ENCODE measurements around the gene C12orf54. TPM values are rescaled to one million over a fixed set of nuclear protein-coding genes. Genes with fewer than 3 reads are reported as not detected.
"Not testable (repeated sequence)": the region's sequence is repeated elsewhere in the genome, so short reads cannot be mapped to it uniquely, and the experiment has no call there.

Gene C12orf54
- total RNA-seq = not detected

- WGBS, 2 donors (ENCODE audit: low coverage in 1 of 2) = 79 to 83% methylated on average over 2 of the region's 2 CpGs
- H3K9me3 ChIP-seq = no peaks in the 10 kb centered on the region
- H3K4me1 ChIP-seq = no peaks in the 10 kb centered on the region
- TF ChIP-seq, protein P1, sequence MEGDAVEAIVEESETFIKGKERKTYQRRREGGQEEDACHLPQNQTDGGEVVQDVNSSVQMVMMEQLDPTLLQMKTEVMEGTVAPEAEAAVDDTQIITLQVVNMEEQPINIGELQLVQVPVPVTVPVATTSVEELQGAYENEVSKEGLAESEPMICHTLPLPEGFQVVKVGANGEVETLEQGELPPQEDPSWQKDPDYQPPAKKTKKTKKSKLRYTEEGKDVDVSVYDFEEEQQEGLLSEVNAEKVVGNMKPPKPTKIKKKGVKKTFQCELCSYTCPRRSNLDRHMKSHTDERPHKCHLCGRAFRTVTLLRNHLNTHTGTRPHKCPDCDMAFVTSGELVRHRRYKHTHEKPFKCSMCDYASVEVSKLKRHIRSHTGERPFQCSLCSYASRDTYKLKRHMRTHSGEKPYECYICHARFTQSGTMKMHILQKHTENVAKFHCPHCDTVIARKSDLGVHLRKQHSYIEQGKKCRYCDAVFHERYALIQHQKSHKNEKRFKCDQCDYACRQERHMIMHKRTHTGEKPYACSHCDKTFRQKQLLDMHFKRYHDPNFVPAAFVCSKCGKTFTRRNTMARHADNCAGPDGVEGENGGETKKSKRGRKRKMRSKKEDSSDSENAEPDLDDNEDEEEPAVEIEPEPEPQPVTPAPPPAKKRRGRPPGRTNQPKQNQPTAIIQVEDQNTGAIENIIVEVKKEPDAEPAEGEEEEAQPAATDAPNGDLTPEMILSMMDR (IDR thresholded peaks at IDR 0.05) = no peak
- TF ChIP-seq POLR2A (IDR thresholded peaks at IDR 0.05) (no peak), EP300 (IDR thresholded peaks at IDR 0.05) (no peak), POLR2AphosphoS5 (IDR thresholded peaks at IDR 0.05) (no peak)
- no peak within 1 kb of the TSS for H3K4me3 ChIP-seq
- no peak for ATAC-seq
- no peak within 1 kb of the TSS for H3K27ac ChIP-seq
- no peaks in the 10 kb centered on the region for H3K27me3 ChIP-seq
- no peaks in the 10 kb centered on the region for H3K36me3 ChIP-seq
These were observed at the start of gene C12orf54 for GRCh38 chr12:48482198-48482597. Gene C12orf54, plus strand, starts transcription at chr12:48482498. Its CDS starts 799 bp downstream, at chr12:48483297.

DNA sequence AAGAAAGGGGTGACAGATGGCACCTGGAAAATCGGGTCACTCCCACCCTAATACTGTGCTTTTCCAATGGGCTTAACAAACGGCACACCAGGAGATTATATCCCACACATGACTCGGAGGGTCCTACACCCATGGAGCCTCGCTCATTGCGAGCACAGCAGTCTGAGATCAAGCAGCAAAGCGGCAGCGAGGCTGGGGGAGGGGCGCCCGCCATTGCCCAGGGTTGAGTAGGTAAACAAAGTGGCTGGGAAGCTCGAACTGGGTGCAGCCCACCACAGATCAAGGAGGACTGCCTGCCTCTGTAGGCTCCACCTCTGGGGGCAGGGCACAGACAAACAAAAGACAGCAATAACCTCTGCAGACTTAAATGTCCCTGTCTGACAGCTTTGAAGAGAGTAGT, 48.3 kb upstream of the C12orf54 start:
- not testable (repeated sequence) for H3K4me3 ChIP-seq

GRCh38 chr12:48441069-48441468, 41.2 kb upstream of the C12orf54 start:
- Histone ChIP-seq H3K27me3 (no peaks in the 10 kb centered on the region), H3K9me3 (peaks cover 0 to 6% (median 0%) of the 10 kb centered on the region in 3 donors), H3K4me3 (no peak overlapping the region), H3K4me1 (no peaks in the 10 kb centered on the region), H3K27ac (no peak overlapping the region), H3K36me3 (no peaks in the 10 kb centered on the region)
- TF ChIP-seq EP300 (IDR thresholded peaks at IDR 0.05) = no peak
- no peak for TF ChIP-seq POLR2A (IDR thresholded peaks at IDR 0.05)
- no peak for TF ChIP-seq POLR2AphosphoS5 (IDR thresholded peaks at IDR 0.05)
- TF ChIP-seq, protein P1 (IDR thresholded peaks at IDR 0.05) = no peak
- 49 to 55% methylated on average over 4 to 7 of the region's 7 CpGs for WGBS, 2 donors (ENCODE audit: low coverage in 1 of 2)
- ATAC-seq = no peak

More for the DNA sequence above, 48.3 kb upstream of the C12orf54 start:
- H3K9me3 ChIP-seq = peaks cover 0 to 26% (median 0%) of the 10 kb centered on the region in 3 donors
- WGBS, 2 donors (ENCODE audit: low coverage in 1 of 2) = no CpG with 5 or more reads among the region's 10 CpGs
- not testable (repeated sequence) for H3K27ac ChIP-seq, H3K27me3 ChIP-seq, H3K4me1 ChIP-seq, H3K36me3 ChIP-seq, ATAC-seq

DNA sequence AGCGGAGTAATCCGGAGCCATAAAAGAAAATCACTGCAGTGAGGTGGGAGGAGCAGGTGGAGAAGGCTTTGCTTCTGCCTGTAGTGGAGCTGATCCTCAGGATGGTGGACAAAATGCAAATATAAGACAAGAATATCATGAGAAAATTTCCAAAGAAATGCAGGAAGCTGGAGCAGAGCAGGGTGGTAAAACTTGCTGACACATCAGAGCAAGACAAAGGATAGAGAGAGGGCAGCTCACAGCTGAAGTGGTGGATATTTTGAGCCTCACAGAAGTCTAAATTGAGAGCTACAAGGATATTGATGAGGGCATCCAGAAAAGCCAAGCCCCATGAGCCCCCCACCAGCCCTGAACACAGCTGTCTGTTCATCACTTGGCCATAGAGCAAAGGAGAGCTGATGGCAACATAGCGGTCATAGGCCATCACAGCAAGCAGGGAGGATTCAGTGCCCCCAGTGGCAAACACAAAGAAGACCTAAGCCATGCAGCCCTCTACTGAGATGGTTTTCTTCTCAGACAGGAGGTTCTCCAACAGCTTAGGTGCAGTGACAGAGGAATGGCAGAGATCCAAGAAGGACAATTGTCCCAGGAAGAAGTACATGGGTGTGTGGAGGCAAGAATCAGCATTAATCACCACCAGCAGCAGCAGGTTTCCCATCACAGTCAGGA, 40.0 kb upstream of the C12orf54 start:
- Histone ChIP-seq H3K27ac (no peak overlapping the region), H3K4me1 (no peaks in the 10 kb centered on the region), H3K9me3 (peaks cover 0 to 2% (median 0%) of the 10 kb centered on the region in 3 donors), H3K27me3 (no peaks in the 10 kb centered on the region), H3K36me3 (no peaks in the 10 kb centered on the region), H3K4me3 (no peak overlapping the region)
- ATAC-seq = no peak
- TF ChIP-seq POLR2A (IDR thresholded peaks at IDR 0.05) (no peak), EP300 (IDR thresholded peaks at IDR 0.05) (no peak), POLR2AphosphoS5 (IDR thresholded peaks at IDR 0.05) (no peak)
- TF ChIP-seq, protein P1 (IDR thresholded peaks at IDR 0.05) = no peak
- WGBS, 2 donors (ENCODE audit: low coverage in 1 of 2) = 86 to 88% methylated on average over 2 to 3 of the region's 3 CpGs

GRCh38 chr12:48445538-48445937, 36.8 kb upstream of the C12orf54 start:
- Histone ChIP-seq H3K27ac (no peak overlapping the region), H3K4me3 (no peak overlapping the region), H3K4me1 (no peaks in the 10 kb centered on the region), H3K27me3 (no peaks in the 10 kb centered on the region), H3K9me3 (peaks cover 0 to 3% (median 0%) of the 10 kb centered on the region in 3 donors), H3K36me3 (no peaks in the 10 kb centered on the region)
- TF ChIP-seq EP300 (IDR thresholded peaks at IDR 0.05) (no peak), POLR2AphosphoS5 (IDR thresholded peaks at IDR 0.05) (no peak)
- TF ChIP-seq, protein P1 (IDR thresholded peaks at IDR 0.05) = no peak
- 62 to 100% methylated on average over 1 to 3 of the region's 3 CpGs for WGBS, 2 donors (ENCODE audit: low coverage in 1 of 2)
- no peak for ATAC-seq

Measured in gastroesophageal sphincter (tissue), 4 donors.